Colon (tissue), 2 donors: ENCODE data around the gene UGT1A6.
"Not testable (repeated sequence)": the region's sequence is repeated elsewhere in the genome, so short reads cannot be mapped to it uniquely, and the experiment has no call there.

ENCODE experiments used
- FAIRE-seq: peaks from 2 replicates; lab custom pipeline; 2012; peaks lifted over from hg19 to GRCh38; lab: Jason Lieb, UNC
- donor health status: control.
- donor health status: control.

UGT1A6 gene

GRCh38 chr2:233728723-233729301, 36.1 kb downstream of the UGT1A6 start, which contains the start of gene UGT1A3:
UGT1A3 (plus strand) TSS chr2:233729042; CDS start chr2:233729127, 85 bp downstream.
- no peak for FAIRE-seq

- not testable (repeated sequence) for FAIRE-seq
These were observed 44.4 kb downstream of the UGT1A6 start for GRCh38 chr2:233736868-233737653.

- no peak for FAIRE-seq
These were observed 48.2 kb downstream of the UGT1A6 start for GRCh38 chr2:233740870-233741269.

GRCh38 chr2:233743464-233744259, 51.0 kb downstream of the UGT1A6 start:
- no peak for FAIRE-seq

- FAIRE-seq, result no peak
These were observed 52.5 kb downstream of the UGT1A6 start for GRCh38 chr2:233745073-233745755.

- not testable (repeated sequence) for FAIRE-seq
These were observed 53.1 kb downstream of the UGT1A6 start for GRCh38 chr2:233745838-233746237.

GRCh38 chr2:233746475-233747282, 54.0 kb downstream of the UGT1A6 start:
- no peak for FAIRE-seq

GRCh38 chr2:233747283-233747544, 54.5 kb downstream of the UGT1A6 start:
- no peak for FAIRE-seq

GRCh38 chr2:233750689-233751088, 58.0 kb downstream of the UGT1A6 start:
- FAIRE-seq, result not testable (repeated sequence)

GRCh38 chr2:233751212-233752009, 58.7 kb downstream of the UGT1A6 start:
- FAIRE-seq, result not testable (repeated sequence)

GRCh38 chr2:233754872-233755611, 62.4 kb downstream of the UGT1A6 start:
- no peak for FAIRE-seq

- peak; percentile 65 for FAIRE-seq
These were observed 63.9 kb downstream of the UGT1A6 start for GRCh38 chr2:233756429-233757081.

GRCh38 chr2:233758141-233758540, 65.5 kb downstream of the UGT1A6 start:
- no peak for FAIRE-seq

- no peak for FAIRE-seq
These were observed 66.2 kb downstream of the UGT1A6 start for GRCh38 chr2:233758849-233759248.

GRCh38 chr2:233760043-233760442, 67.4 kb downstream of the UGT1A6 start, which contains the start of gene UGT1A1:
UGT1A1 (plus strand) TSS chr2:233760270; CDS start chr2:233760288, 18 bp downstream.
- no peak for FAIRE-seq

GRCh38 chr2:233761040-233761769, 68.5 kb downstream of the UGT1A6 start:
- no peak for FAIRE-seq

- FAIRE-seq, result no peak
These were observed 71.6 kb downstream of the UGT1A6 start for GRCh38 chr2:233764264-233764663.

- FAIRE-seq, result no peak
These were observed 72.1 kb downstream of the UGT1A6 start for GRCh38 chr2:233764761-233765160.

- no peak for FAIRE-seq
These were observed 73.7 kb downstream of the UGT1A6 start for GRCh38 chr2:233766416-233766815.
